Neural crest cell (in vitro differentiated cells): ENCODE data around the gene GARS1. TPM values are rescaled to one million over a fixed set of nuclear protein-coding genes. Genes with fewer than 3 reads are reported as not detected.
"Not testable (repeated sequence)": the region's sequence is repeated elsewhere in the genome, so short reads cannot be mapped to it uniquely, and the experiment has no call there.

Experiments used
- DNase-seq: peaks from one replicate; pipeline ENCODE4 v3.0.0; 2021; ENCODE audit warnings: low read depth, mixed read lengths, low spot score
- H3K27ac Mint-ChIP-seq: one replicate; pipeline ENCODE4 v1.8.0; 2021; ENCODE audit warnings: mild to moderate bottlenecking, mixed read lengths; ENCODE audit not compliant: unreplicated experiment
- H3K27me3 Mint-ChIP-seq: 2 replicates; pipeline ENCODE4 v1.8.0; 2021; ENCODE audit warnings: low read depth, mild to moderate bottlenecking, mixed read lengths
- H3K36me3 Mint-ChIP-seq: 2 replicates; pipeline ENCODE4 v1.8.0; 2021; ENCODE audit warnings: low read depth, mild to moderate bottlenecking, mixed read lengths
- H3K4me1 Mint-ChIP-seq: 2 replicates; pipeline ENCODE4 v1.8.0; 2021; ENCODE audit warnings: mixed read lengths
- H3K4me3 Mint-ChIP-seq: one replicate; pipeline ENCODE4 v1.8.0; 2021; ENCODE audit warnings: mild to moderate bottlenecking, mixed read lengths
- H3K9me3 Mint-ChIP-seq: 2 replicates; pipeline ENCODE4 v1.8.0; 2021; ENCODE audit warnings: mixed read lengths
- total RNA-seq: library from RNA; stranded (reverse); gene quantifications from 2 replicates; pipeline ENCODE4 v1.2.1, GENCODE V29; 2021
- TF ChIP-seq, protein P1 (sequence below): fragments of 200-600 bp; sonication (generic); conservative IDR thresholded peaks from 2 replicates; pipeline ENCODE4 v1.5.0; 2021; ENCODE audit warnings: antibody characterized with exemption, mild to moderate bottlenecking

Gene GARS1
- total RNA-seq, 1 donor from 2014 or later: 152 TPM

DNA sequence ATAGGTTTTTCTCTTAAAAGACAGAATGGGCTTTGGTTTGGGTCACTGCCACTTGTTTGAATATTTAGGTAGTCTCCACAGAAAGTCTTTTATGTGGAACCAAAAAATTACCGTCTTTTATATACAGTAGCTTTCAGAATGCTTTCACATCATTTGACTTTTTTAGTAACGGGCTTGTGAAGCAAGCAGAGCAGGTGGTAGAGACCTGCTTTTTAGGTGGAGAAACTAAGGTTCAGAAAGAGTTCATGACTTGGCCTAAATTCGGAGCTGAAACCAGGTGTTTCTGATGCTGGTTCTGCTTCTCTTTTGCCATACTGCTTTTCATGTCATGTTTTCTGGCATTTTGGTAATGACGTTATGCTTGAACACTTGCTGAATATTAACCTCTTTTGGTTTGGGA lies 36.3 kb downstream of the GARS1 start:
- no peaks in the 10 kb centered on the region for H3K9me3 Mint-ChIP-seq
- peaks cover 28% of the 10 kb centered on the region for H3K36me3 Mint-ChIP-seq
- TF ChIP-seq, protein P1, sequence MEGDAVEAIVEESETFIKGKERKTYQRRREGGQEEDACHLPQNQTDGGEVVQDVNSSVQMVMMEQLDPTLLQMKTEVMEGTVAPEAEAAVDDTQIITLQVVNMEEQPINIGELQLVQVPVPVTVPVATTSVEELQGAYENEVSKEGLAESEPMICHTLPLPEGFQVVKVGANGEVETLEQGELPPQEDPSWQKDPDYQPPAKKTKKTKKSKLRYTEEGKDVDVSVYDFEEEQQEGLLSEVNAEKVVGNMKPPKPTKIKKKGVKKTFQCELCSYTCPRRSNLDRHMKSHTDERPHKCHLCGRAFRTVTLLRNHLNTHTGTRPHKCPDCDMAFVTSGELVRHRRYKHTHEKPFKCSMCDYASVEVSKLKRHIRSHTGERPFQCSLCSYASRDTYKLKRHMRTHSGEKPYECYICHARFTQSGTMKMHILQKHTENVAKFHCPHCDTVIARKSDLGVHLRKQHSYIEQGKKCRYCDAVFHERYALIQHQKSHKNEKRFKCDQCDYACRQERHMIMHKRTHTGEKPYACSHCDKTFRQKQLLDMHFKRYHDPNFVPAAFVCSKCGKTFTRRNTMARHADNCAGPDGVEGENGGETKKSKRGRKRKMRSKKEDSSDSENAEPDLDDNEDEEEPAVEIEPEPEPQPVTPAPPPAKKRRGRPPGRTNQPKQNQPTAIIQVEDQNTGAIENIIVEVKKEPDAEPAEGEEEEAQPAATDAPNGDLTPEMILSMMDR: no peak

DNA sequence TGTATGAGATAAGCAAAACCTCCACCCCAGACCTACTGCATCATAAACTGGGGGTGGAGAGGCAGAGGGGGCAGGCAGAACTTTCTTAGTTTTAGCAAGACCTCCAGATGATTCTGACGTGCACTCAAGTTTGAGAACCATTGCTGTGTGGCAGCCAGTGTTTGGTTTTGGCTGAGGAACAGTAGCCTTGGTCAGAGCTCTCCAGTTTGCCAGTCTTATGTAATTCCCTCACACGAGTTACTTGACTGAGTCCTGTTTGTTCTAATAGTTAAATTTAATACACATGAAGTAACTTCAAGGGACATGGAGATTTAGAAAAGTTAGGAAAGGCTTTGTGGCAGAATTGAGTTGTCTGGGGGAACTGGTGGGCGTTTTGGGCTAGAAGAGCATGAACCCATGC lies 38.5 kb downstream of the GARS1 start:
- Mint-ChIP-seq H3K27ac (peak overlapping the region; percentile 65), H3K36me3 (peaks cover 30% of the 10 kb centered on the region), H3K4me1 (no peaks in the 10 kb centered on the region), H3K9me3 (no peaks in the 10 kb centered on the region), H3K4me3 (no peak overlapping the region), H3K27me3 (no peaks in the 10 kb centered on the region)
- TF ChIP-seq, protein P1: no peak
- DNase-seq: no peak

More for the DNA sequence above, 36.3 kb downstream of the GARS1 start:
- DNase-seq: no peak
- no peak overlapping the region for H3K27ac Mint-ChIP-seq
- H3K4me1 Mint-ChIP-seq: no peaks in the 10 kb centered on the region
- H3K4me3 Mint-ChIP-seq: no peak overlapping the region
- H3K27me3 Mint-ChIP-seq: no peaks in the 10 kb centered on the region

DNA sequence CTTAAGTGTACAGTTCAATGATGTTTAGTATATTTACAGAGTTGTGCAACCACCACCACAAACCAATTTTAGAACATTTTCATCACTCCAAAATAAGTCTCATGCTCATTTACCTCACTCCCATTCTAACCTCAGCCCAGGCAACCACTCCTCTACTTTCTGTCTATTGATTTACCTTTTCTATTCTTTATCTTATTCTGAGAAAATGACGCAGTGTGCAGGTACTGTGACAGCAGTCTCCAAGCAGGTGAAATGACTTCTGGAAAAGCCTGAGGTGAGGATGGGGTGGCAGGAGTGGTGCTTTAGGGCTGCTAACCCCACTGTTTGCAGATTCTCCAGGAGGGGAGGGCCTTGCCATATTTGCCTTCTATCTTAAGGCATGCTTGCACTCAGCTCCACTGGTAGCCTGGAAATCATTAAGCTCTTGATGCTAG lies 39.5 kb downstream of the GARS1 start:
- Mint-ChIP-seq H3K27me3 (no peaks in the 10 kb centered on the region), H3K27ac (no peak overlapping the region)

DNA sequence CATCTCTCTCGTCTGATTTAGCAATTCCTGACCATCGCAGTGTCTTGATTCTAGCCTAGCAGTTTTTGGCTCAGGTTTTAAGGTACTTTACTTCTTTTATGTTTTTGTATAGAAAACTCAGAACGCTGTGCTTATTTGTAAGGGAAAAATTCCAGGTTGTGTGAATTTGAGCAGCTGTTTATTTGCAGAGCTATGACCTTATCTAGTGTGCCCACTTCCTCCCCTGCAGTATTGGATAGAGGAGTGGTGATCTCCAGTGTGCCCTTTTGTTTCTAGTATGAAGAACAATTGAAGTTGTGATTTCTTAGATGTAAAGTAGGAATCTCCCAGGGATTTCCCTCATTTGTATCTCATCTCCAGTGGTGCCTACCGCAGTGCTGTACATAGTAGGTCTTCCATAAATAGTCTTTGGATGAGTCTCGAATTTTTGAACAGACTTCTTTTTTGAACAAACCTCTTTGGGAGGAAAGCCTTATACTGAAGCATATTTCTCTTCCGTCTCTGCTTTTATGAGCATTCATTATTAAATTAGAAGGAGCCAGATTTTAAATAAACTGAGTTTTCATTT lies 40.0 kb downstream of the GARS1 start:
- TF ChIP-seq, protein P1: no peak

More for the DNA sequence above, 39.5 kb downstream of the GARS1 start:
- no peak for DNase-seq
- TF ChIP-seq, protein P1: no peak
- no peak overlapping the region for H3K4me3 Mint-ChIP-seq
- peaks cover 30% of the 10 kb centered on the region for H3K36me3 Mint-ChIP-seq
- H3K4me1 Mint-ChIP-seq: no peaks in the 10 kb centered on the region
- H3K9me3 Mint-ChIP-seq: no peaks in the 10 kb centered on the region

DNA sequence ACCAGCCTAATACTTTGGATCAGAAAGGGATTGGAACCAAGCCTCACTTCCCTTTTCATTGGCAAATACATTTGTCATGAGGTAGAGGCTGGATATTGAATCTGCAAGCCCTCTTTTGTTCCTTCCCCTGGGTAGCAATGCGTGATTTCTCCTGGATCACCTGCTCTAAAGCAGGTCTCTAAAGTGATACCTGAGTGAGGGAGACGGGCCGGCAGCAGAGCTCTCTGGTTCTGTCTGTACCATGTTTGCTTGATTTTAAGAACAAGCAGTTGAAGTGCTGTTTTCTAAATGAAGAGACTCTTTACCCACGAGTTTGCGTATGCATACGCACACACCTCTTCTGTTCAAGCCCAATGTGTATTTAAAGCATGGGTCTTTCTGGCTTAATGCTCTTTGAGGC lies 41.1 kb downstream of the GARS1 start:
- H3K9me3 Mint-ChIP-seq: no peaks in the 10 kb centered on the region
- peaks cover 30% of the 10 kb centered on the region for H3K36me3 Mint-ChIP-seq

More for the DNA sequence above, 40.0 kb downstream of the GARS1 start:
- no peaks in the 10 kb centered on the region for H3K9me3 Mint-ChIP-seq
- no peaks in the 10 kb centered on the region for H3K27me3 Mint-ChIP-seq
- no peaks in the 10 kb centered on the region for H3K4me1 Mint-ChIP-seq
- H3K36me3 Mint-ChIP-seq: peaks cover 30% of the 10 kb centered on the region
- H3K4me3 Mint-ChIP-seq: no peak overlapping the region
- no peak for DNase-seq
- no peak overlapping the region for H3K27ac Mint-ChIP-seq

DNA sequence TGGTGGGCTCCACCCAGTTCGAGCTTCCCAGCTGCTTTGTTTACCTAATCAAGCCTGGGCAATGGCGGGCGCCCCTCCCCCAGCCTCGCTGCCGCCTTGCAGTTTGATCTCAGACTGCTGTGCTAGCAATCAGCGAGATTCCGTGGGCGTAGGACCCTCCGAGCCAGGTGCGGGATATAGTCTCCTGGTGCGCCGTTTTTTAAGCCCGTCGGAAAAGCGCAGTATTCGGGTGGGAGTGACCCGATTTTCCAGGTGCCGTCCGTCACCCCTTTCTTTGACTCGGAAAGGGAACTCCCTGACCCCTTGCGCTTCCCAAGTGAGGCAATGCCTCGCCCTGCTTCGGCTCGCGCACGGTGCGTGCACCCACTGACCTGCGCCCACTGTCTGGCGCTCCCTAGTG lies 47.6 kb downstream of the GARS1 start:
- not testable (repeated sequence) for H3K27me3 Mint-ChIP-seq, H3K4me1 Mint-ChIP-seq, H3K9me3 Mint-ChIP-seq, H3K27ac Mint-ChIP-seq, DNase-seq
- Mint-ChIP-seq H3K4me3 (peak overlapping the region; percentile 78), H3K36me3 (peaks cover 19% of the 10 kb centered on the region)

More for the DNA sequence above, 41.1 kb downstream of the GARS1 start:
- H3K27me3 Mint-ChIP-seq: no peaks in the 10 kb centered on the region
- H3K27ac Mint-ChIP-seq: no peak overlapping the region
- H3K4me1 Mint-ChIP-seq: no peaks in the 10 kb centered on the region
- TF ChIP-seq, protein P1: no peak
- no peak overlapping the region for H3K4me3 Mint-ChIP-seq
- no peak for DNase-seq
